22Rv1 (cell line): ENCODE data around the gene MLLT10.

Source experiments
- H3K27ac ChIP-seq: fragments of 450-650 bp; 2 replicates; pipeline ENCODE4 v1.5.1; 2017
- CTCF ChIP-seq: fragments of 450-650 bp; IDR thresholded peaks from 2 replicates; pipeline ENCODE4 v1.5.1; 2017; ENCODE audit warnings: mild to moderate bottlenecking
- ZFX ChIP-seq: fragments of 450-650 bp; IDR thresholded peaks from 2 replicates; pipeline ENCODE4 v1.6.1; 2017; ENCODE audit warnings: antibody characterized with exemption, borderline replicate concordance

The MLLT10 gene

GRCh38 chr10:21492421-21492820 lies 41.6 kb upstream of the MLLT10 start:
- TF ChIP-seq ZFX: no peak
- TF ChIP-seq CTCF: no peak
- no peak overlapping the region for H3K27ac ChIP-seq

GRCh38 chr10:21493784-21494183 lies 40.2 kb upstream of the MLLT10 start:
- TF ChIP-seq ZFX: no peak
- TF ChIP-seq CTCF: no peak
- no peak overlapping the region for H3K27ac ChIP-seq

GRCh38 chr10:21494191-21495001 lies 39.6 kb upstream of the MLLT10 start:
- no peak overlapping the region for H3K27ac ChIP-seq
- TF ChIP-seq CTCF: no peak
- no peak for TF ChIP-seq ZFX

GRCh38 chr10:21495002-21495751 lies 38.9 kb upstream of the MLLT10 start:
- no peak for TF ChIP-seq ZFX
- no peak for TF ChIP-seq CTCF
- H3K27ac ChIP-seq: peak overlapping the region; percentile 67

- peak overlapping the region; percentile 67 for H3K27ac ChIP-seq
- no peak for TF ChIP-seq ZFX
- peak; percentile 91 for TF ChIP-seq CTCF
These were observed 38.2 kb upstream of the MLLT10 start for GRCh38 chr10:21495752-21496342.

- H3K27ac ChIP-seq: peak overlapping the region; percentile 67
- peak; percentile 71 for TF ChIP-seq CTCF
- no peak for TF ChIP-seq ZFX
These were observed 37.5 kb upstream of the MLLT10 start for GRCh38 chr10:21496343-21497176.
